ENCODE results near the gene MPP1. TPM values are rescaled to one million over a fixed set of nuclear protein-coding genes. Genes with fewer than 3 reads are reported as not detected.

MPP1 gene
- total RNA-seq, 2 experiments from 2014 or later, result 22.5 to 24.9 TPM

DNA sequence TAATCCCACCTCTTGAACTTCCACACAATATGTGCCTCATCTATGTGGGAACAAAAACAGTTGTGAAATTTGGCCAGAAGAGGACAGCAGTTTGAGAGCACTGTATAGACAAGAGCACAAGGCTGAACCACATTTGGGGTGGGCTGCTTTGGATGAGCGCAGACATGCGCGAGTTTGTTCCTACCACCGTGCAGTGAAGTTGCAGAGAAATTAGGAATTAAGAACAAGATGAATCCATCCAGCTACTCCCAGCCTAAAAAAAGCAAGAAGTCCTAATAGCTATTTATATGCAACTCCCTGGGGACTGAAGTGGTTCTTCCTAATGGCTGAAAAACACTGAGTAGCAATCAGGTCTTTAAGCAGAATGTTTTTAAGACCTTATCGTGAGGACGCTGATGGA lies 55.4 kb downstream of the MPP1 start:
- CTCF ChIA-PET, result interaction anchor here (1.0 to 5.8 kb wide), 10 partner anchors 9 to 201 kb away, joined by 3 to 70 read pairs (median 14); partner anchors contain the start of gene DKC1
- ATAC-seq (no peak), DNase-seq (no peak)
- Mint-ChIP-seq H3K27me3 (no peaks in the 10 kb centered on the region), H3K27ac (peak overlapping the region; percentile 52), H3K4me1 (ENCODE audit: low read depth) (peaks cover 26% of the 10 kb centered on the region), H3K4me3 (peak overlapping the region; percentile 74), H3K36me3 (ENCODE audit: low read depth) (peaks cover 3% of the 10 kb centered on the region), H3K9me3 (no peaks in the 10 kb centered on the region)
- POLR2A ChIA-PET, result interaction anchor here (0.6 to 1.5 kb wide), 2 partner anchors 12 to 24 kb away, joined by 3 to 12 read pairs; partner anchors contain the start of gene DKC1
- TF ChIP-seq, protein P1, sequence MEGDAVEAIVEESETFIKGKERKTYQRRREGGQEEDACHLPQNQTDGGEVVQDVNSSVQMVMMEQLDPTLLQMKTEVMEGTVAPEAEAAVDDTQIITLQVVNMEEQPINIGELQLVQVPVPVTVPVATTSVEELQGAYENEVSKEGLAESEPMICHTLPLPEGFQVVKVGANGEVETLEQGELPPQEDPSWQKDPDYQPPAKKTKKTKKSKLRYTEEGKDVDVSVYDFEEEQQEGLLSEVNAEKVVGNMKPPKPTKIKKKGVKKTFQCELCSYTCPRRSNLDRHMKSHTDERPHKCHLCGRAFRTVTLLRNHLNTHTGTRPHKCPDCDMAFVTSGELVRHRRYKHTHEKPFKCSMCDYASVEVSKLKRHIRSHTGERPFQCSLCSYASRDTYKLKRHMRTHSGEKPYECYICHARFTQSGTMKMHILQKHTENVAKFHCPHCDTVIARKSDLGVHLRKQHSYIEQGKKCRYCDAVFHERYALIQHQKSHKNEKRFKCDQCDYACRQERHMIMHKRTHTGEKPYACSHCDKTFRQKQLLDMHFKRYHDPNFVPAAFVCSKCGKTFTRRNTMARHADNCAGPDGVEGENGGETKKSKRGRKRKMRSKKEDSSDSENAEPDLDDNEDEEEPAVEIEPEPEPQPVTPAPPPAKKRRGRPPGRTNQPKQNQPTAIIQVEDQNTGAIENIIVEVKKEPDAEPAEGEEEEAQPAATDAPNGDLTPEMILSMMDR (IDR thresholded peaks at IDR 0.05), result no peak
- intact Hi-C loops (cut with micrococcal nuclease), result no loop called here

GRCh38 chrX:154748712-154749339 lies 56.5 kb downstream of the MPP1 start:
- ChIA-PET CTCF (interaction anchor here (0.6 to 5.8 kb wide), 23 partner anchors 8 to 200 kb away, joined by 3 to 70 read pairs (median 6); partner anchors contain the start of gene DKC1), POLR2A (interaction anchor here (1.1 kb wide), 1 partner anchor 11 kb away, joined by 4 read pairs; no protein-coding TSS in a partner anchor)
- H3K36me3 Mint-ChIP-seq (ENCODE audit: low read depth), result peaks cover 3% of the 10 kb centered on the region
- peak; percentile 54 for DNase-seq
- intact Hi-C loops (cut with micrococcal nuclease), result no loop called here
- H3K27ac Mint-ChIP-seq, result no peak overlapping the region
- H3K4me1 Mint-ChIP-seq (ENCODE audit: low read depth), result peaks cover 30% of the 10 kb centered on the region
- no peaks in the 10 kb centered on the region for H3K27me3 Mint-ChIP-seq
- TF ChIP-seq, protein P1 (IDR thresholded peaks at IDR 0.05), result peak; percentile 75
- H3K9me3 Mint-ChIP-seq, result no peaks in the 10 kb centered on the region
- peak overlapping the region; percentile 53 for H3K4me3 Mint-ChIP-seq
- ATAC-seq, result peak; percentile 70

GRCh38 chrX:154742613-154743012 lies 62.7 kb downstream of the MPP1 start:
- no peak overlapping the region for H3K27ac Mint-ChIP-seq
- intact Hi-C loops (cut with micrococcal nuclease), result no loop called here
- DNase-seq, result no peak
- H3K4me3 Mint-ChIP-seq, result no peak overlapping the region
- ATAC-seq, result no peak
- ChIA-PET CTCF (no interaction called here), POLR2A (no interaction called here)
- TF ChIP-seq, protein P1 (IDR thresholded peaks at IDR 0.05), result no peak
- H3K36me3 Mint-ChIP-seq (ENCODE audit: low read depth), result peaks cover 3% of the 10 kb centered on the region
- H3K4me1 Mint-ChIP-seq (ENCODE audit: low read depth), result peaks cover 41% of the 10 kb centered on the region
- no peaks in the 10 kb centered on the region for H3K27me3 Mint-ChIP-seq
- H3K9me3 Mint-ChIP-seq, result no peaks in the 10 kb centered on the region

DNA sequence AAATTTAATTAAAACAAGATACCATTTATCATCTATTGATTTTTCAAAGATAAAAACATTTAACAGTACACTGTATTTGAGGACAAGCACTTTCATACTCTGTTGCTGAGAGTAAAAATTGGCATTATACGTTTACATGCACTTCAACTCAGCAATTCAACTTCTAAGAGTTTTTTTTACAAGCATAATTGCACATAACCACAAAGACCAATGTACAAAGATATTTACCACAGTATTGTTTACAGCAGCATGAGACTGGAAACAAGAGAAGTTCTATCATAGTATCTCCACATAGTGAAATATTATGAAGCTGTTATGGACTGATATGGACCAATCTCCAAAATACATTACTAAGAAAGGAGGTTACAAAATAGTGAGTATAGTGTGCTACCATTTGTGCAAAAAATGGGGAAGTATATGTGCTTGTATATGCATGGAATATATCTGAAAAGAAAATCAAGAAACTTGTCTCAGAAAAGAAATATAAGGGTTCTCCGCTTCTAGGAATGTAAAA lies 65.3 kb downstream of the MPP1 start:
- intact Hi-C loops (cut with micrococcal nuclease), result no loop called here
- Mint-ChIP-seq H3K9me3 (no peaks in the 10 kb centered on the region), H3K27ac (no peak overlapping the region), H3K4me1 (ENCODE audit: low read depth) (peaks cover 61% of the 10 kb centered on the region), H3K36me3 (ENCODE audit: low read depth) (peaks cover 8% of the 10 kb centered on the region), H3K4me3 (no peak overlapping the region), H3K27me3 (no peaks in the 10 kb centered on the region)
- no peak for ATAC-seq
- CTCF ChIA-PET, result interaction anchor here (0.8 to 4.6 kb wide), 8 partner anchors 8 to 27 kb away, joined by 3 to 41 read pairs (median 4); partner anchors contain the start of gene GAB3
- TF ChIP-seq, protein P1 (IDR thresholded peaks at IDR 0.05), result no peak
- POLR2A ChIA-PET, result no interaction called here
- no peak for DNase-seq

All from activated CD8-positive, alpha-beta T cell treated with anti-CD3 and anti-CD28 coated beads for 36 hours (primary cell).